Measurements from ENCODE around the gene ATP6V1E1. TPM values are rescaled to one million over a fixed set of nuclear protein-coding genes. Genes with fewer than 3 reads are reported as not detected.

The ATP6V1E1 gene
- total and polyA plus RNA-seq, 2 of the 13 experiments (the other 11 are each of a cell fraction or from before 2014, with no cell fraction given): 69.3 to 90.9 TPM

DNA sequence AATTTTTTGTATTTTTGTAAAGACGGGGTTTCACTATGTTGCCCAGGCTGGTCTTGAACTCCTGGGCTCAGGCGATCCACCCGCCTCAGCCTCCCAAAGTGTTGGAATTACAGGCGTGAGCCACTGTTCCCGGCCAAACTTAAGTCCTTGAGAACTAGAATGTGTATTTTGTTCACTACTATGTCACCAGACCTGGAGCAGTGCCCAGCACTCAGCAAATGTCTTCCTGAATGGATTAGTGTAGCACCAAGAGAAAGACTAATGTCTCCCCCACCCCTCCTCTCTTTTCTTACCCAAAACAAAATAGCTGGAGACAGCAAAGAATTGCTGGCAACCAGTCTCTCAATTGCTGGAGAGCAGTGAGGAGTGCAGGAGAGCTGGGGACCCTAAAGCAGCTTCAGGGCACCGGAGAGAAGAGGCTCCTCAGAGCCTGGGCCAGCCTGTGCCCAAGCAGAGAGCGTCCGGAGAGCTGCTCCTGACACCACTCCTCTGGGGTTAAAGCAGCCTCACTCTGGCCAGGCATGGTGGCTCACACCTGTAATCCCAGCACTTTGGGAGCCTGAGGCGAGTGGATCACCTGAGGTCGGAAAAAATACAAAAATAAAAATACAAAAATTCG lies 50.3 kb downstream of the ATP6V1E1 start (continued):
- TF ChIP-seq, protein P1, sequence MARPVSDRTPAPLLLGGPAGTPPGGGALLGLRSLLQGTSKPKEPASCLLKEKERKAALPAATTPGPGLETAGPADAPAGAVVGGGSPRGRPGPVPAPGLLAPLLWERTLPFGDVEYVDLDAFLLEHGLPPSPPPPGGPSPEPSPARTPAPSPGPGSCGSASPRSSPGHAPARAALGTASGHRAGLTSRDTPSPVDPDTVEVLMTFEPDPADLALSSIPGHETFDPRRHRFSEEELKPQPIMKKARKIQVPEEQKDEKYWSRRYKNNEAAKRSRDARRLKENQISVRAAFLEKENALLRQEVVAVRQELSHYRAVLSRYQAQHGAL (CRISPR knock-in tag; IDR thresholded peaks at IDR 0.05; ENCODE audit: not compliant biosample characterization): no peak
- no peak for TF ChIP-seq ZKSCAN1 (IDR thresholded peaks at IDR 0.05; ENCODE audit: low read length)
- TF ChIP-seq, protein P2, sequence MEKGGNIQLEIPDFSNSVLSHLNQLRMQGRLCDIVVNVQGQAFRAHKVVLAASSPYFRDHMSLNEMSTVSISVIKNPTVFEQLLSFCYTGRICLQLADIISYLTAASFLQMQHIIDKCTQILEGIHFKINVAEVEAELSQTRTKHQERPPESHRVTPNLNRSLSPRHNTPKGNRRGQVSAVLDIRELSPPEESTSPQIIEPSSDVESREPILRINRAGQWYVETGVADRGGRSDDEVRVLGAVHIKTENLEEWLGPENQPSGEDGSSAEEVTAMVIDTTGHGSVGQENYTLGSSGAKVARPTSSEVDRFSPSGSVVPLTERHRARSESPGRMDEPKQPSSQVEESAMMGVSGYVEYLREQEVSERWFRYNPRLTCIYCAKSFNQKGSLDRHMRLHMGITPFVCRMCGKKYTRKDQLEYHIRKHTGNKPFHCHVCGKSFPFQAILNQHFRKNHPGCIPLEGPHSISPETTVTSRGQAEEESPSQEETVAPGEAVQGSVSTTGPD (CRISPR knock-in tag; IDR thresholded peaks at IDR 0.05): no peak
- TF ChIP-seq, protein P3, sequence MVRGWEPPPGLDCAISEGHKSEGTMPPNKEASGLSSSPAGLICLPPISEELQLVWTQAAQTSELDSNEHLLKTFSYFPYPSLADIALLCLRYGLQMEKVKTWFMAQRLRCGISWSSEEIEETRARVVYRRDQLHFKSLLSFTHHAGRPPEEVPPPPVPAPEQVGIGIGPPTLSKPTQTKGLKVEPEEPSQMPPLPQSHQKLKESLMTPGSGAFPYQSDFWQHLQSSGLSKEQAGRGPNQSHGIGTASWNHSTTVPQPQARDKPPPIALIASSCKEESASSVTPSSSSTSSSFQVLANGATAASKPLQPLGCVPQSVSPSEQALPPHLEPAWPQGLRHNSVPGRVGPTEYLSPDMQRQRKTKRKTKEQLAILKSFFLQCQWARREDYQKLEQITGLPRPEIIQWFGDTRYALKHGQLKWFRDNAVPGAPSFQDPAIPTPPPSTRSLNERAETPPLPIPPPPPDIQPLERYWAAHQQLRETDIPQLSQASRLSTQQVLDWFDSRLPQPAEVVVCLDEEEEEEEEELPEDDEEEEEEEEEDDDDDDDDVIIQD (CRISPR knock-in tag; IDR thresholded peaks at IDR 0.05; ENCODE audit: low read depth): no peak
- TF ChIP-seq, protein P4, sequence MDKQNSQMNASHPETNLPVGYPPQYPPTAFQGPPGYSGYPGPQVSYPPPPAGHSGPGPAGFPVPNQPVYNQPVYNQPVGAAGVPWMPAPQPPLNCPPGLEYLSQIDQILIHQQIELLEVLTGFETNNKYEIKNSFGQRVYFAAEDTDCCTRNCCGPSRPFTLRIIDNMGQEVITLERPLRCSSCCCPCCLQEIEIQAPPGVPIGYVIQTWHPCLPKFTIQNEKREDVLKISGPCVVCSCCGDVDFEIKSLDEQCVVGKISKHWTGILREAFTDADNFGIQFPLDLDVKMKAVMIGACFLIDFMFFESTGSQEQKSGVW (CRISPR knock-in tag; IDR thresholded peaks at IDR 0.05; ENCODE audit: borderline replicate concordance): no peak
- TF ChIP-seq ZFP41 (CRISPR knock-in tag; IDR thresholded peaks at IDR 0.05; ENCODE audit: borderline replicate concordance): no peak
- no peak for TF ChIP-seq ZKSCAN8 (CRISPR knock-in tag; IDR thresholded peaks at IDR 0.05; ENCODE audit: borderline replicate concordance)
- no peak for TF ChIP-seq CBFB (CRISPR knock-in tag; IDR thresholded peaks at IDR 0.05)
- no peak for TF ChIP-seq SAFB2 (CRISPR knock-in tag; IDR thresholded peaks at IDR 0.05; ENCODE audit: borderline replicate concordance, low read depth)
- no peak for TF ChIP-seq SP4 (CRISPR knock-in tag; IDR thresholded peaks at IDR 0.05)
- TF ChIP-seq FOXJ3 (CRISPR knock-in tag; IDR thresholded peaks at IDR 0.05; ENCODE audit: borderline replicate concordance): no peak
- no peak for TF ChIP-seq HOXD1 (CRISPR knock-in tag; IDR thresholded peaks at IDR 0.05)

Data from HepG2 (cell line).